Measurements from ENCODE around the gene ARHGAP8. TPM values are rescaled to one million over a fixed set of nuclear protein-coding genes. Genes with fewer than 3 reads are reported as not detected.

Gene ARHGAP8
- total RNA-seq, 1 donor from 2014 or later: 0.25 TPM

DNA sequence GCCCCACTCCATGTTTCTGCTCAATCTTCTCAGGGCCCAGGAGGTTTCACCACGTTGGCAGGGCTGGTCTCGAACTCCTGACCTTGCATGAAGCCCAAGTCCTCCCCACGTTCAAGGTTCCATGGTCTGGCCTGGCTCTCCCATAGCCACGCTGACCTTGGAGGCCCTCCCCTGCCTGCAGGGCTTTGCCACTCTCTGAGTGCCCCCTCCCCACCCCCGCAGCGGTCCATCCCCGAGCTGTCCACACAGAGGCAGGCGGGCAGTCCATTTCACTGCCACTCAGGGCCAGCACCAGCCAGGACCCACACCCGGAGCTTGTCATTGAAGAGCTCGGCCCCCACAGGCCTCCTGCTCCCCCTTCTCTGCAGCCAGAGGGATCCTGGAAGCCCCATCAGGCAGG is 30.7 kb downstream of the ARHGAP8 start:
- peaks cover 7% of the 10 kb centered on the region for H3K27me3 Mint-ChIP-seq (ENCODE audit: low read depth)
- DNase-seq (ENCODE audit: low spot score): no peak
- H3K9me3 Mint-ChIP-seq (ENCODE audit: low read depth): no peaks in the 10 kb centered on the region
- H3K27ac Mint-ChIP-seq (ENCODE audit: unreplicated experiment): no peak overlapping the region
- no peaks in the 10 kb centered on the region for H3K4me1 Mint-ChIP-seq (ENCODE audit: low read depth)
- TF ChIP-seq, protein P1, sequence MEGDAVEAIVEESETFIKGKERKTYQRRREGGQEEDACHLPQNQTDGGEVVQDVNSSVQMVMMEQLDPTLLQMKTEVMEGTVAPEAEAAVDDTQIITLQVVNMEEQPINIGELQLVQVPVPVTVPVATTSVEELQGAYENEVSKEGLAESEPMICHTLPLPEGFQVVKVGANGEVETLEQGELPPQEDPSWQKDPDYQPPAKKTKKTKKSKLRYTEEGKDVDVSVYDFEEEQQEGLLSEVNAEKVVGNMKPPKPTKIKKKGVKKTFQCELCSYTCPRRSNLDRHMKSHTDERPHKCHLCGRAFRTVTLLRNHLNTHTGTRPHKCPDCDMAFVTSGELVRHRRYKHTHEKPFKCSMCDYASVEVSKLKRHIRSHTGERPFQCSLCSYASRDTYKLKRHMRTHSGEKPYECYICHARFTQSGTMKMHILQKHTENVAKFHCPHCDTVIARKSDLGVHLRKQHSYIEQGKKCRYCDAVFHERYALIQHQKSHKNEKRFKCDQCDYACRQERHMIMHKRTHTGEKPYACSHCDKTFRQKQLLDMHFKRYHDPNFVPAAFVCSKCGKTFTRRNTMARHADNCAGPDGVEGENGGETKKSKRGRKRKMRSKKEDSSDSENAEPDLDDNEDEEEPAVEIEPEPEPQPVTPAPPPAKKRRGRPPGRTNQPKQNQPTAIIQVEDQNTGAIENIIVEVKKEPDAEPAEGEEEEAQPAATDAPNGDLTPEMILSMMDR (IDR thresholded peaks at IDR 0.05): no peak
- no peak overlapping the region for H3K4me3 Mint-ChIP-seq (ENCODE audit: unreplicated experiment)
- no peaks in the 10 kb centered on the region for H3K36me3 Mint-ChIP-seq (ENCODE audit: low read depth)

DNA sequence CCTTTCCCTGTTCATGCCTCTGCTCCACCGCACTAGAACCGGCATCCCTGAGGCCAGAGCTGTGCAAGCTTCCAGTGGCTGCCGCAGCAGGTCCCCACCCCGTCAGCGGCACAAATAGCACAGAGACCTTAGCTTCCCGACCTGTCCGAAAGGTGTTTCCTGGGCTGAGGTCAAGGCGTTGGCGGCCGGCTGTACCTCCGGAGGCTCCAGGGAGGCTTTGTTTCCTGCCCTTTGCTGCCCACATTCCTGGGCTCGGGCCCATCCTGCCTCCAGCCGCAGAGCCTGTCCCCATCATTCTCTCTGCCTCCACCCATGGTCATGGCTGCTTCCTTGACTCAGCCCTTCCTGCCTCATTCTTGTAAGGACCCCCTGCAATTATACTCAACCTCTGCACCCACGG is 31.2 kb downstream of the ARHGAP8 start:
- H3K36me3 Mint-ChIP-seq (ENCODE audit: low read depth): no peaks in the 10 kb centered on the region
- H3K4me3 Mint-ChIP-seq (ENCODE audit: unreplicated experiment): no peak overlapping the region
- DNase-seq (ENCODE audit: low spot score): no peak
- no peaks in the 10 kb centered on the region for H3K4me1 Mint-ChIP-seq (ENCODE audit: low read depth)
- no peak overlapping the region for H3K27ac Mint-ChIP-seq (ENCODE audit: unreplicated experiment)
- TF ChIP-seq, protein P1 (IDR thresholded peaks at IDR 0.05): no peak
- peaks cover 5% of the 10 kb centered on the region for H3K27me3 Mint-ChIP-seq (ENCODE audit: low read depth)
- no peaks in the 10 kb centered on the region for H3K9me3 Mint-ChIP-seq (ENCODE audit: low read depth)

DNA sequence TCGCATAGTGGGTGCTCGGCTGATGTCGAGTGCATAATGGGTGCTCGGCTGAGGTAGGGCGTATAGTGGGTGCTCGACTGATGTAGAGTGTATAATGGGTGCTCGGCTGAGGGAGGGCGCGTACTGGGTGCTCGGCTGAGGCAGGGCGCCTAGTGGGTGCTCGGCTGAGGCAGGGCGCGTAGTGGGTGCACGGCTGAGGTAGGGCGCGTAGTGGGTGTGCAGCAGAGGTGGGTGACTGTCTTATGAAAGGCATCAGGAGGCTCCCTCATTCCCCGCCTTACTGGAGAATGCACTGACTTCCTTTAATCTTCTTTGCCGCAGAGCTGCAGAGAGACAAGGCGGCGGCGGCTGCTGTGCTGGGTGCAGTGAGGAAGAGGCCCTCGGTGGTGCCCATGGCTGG is 33.8 kb downstream of the ARHGAP8 start:
- H3K27me3 Mint-ChIP-seq (ENCODE audit: low read depth): peaks cover 2% of the 10 kb centered on the region
- H3K27ac Mint-ChIP-seq (ENCODE audit: unreplicated experiment): no peak overlapping the region
- TF ChIP-seq, protein P1 (IDR thresholded peaks at IDR 0.05): no peak
- no peaks in the 10 kb centered on the region for H3K36me3 Mint-ChIP-seq (ENCODE audit: low read depth)
- no peaks in the 10 kb centered on the region for H3K9me3 Mint-ChIP-seq (ENCODE audit: low read depth)
- no peak overlapping the region for H3K4me3 Mint-ChIP-seq (ENCODE audit: unreplicated experiment)
- H3K4me1 Mint-ChIP-seq (ENCODE audit: low read depth): no peaks in the 10 kb centered on the region
- no peak for DNase-seq (ENCODE audit: low spot score)

DNA sequence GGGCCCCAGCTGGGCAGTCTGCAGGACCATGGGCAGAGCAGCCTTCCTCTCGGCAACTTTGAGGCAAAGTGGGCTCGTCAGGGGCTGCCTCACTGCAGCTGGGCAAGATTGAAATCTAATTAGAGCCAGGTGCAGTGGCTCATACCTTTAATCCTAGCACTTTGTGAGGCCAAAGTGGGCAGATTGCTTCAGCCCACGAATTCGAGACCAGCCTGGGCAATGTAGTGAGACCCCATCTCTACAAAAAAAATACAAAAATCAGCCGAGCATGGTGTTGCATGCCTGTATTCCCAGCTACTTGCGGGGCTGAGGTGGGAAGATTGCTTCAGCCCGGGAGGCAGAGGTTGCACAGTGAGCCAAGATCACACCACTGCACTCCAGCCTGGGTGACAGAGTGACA is 34.2 kb downstream of the ARHGAP8 start:
- H3K27me3 Mint-ChIP-seq (ENCODE audit: low read depth): peaks cover 2% of the 10 kb centered on the region
- no peaks in the 10 kb centered on the region for H3K9me3 Mint-ChIP-seq (ENCODE audit: low read depth)
- no peak for DNase-seq (ENCODE audit: low spot score)
- TF ChIP-seq, protein P1 (IDR thresholded peaks at IDR 0.05): no peak
- no peak overlapping the region for H3K27ac Mint-ChIP-seq (ENCODE audit: unreplicated experiment)
- no peaks in the 10 kb centered on the region for H3K4me1 Mint-ChIP-seq (ENCODE audit: low read depth)
- H3K36me3 Mint-ChIP-seq (ENCODE audit: low read depth): no peaks in the 10 kb centered on the region
- no peak overlapping the region for H3K4me3 Mint-ChIP-seq (ENCODE audit: unreplicated experiment)

DNA sequence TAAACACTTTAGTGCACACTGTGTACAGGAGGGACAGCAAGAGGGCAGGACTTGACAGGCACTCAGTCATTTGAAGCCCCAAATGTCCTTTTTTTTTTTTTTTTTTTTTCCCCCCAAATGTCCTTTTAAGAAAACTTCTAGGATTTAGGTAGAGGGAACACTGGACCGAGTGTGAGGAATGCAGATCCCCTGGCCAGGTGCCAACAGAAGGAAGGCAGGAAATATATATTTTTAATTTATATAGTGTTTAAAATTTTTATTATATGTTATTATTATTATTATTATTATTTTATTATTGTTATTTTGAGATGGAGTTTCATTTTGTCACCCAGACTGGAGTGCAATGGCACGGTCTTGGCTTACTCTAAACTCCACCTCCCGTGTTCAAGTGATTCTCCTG is 35.5 kb downstream of the ARHGAP8 start:
- H3K4me1 Mint-ChIP-seq (ENCODE audit: low read depth): no peaks in the 10 kb centered on the region
- no peaks in the 10 kb centered on the region for H3K9me3 Mint-ChIP-seq (ENCODE audit: low read depth)
- H3K4me3 Mint-ChIP-seq (ENCODE audit: unreplicated experiment): no peak overlapping the region
- DNase-seq (ENCODE audit: low spot score): no peak
- H3K36me3 Mint-ChIP-seq (ENCODE audit: low read depth): no peaks in the 10 kb centered on the region
- TF ChIP-seq, protein P1 (IDR thresholded peaks at IDR 0.05): no peak
- H3K27me3 Mint-ChIP-seq (ENCODE audit: low read depth): peaks cover 7% of the 10 kb centered on the region
- no peak overlapping the region for H3K27ac Mint-ChIP-seq (ENCODE audit: unreplicated experiment)

Measured in chondrocyte (in vitro differentiated cells).